Tibial nerve (tissue), 4 donors: ENCODE results near the gene LINGO1.
A peak's percentile ranks its signal among the peaks of the same experiment; 100 is the strongest.

Source experiments
- EP300 ChIP-seq, 2 donors: sonication (generic); formaldehyde crosslinking; IDR thresholded peaks; one replicate each; pipeline ENCODE4 v1.6.1; 2017; ENCODE audit warnings: antibody characterized with exemption in 2 of 2, mild to moderate bottlenecking in 1 of 2
- TF ChIP-seq, protein P1 (sequence below), 5 experiments: fragments of 200-600 bp in 3 of 5; fragments of 450-650 bp in 2 of 5; sonication (generic) in 3 of 5; IDR thresholded peaks; one replicate each; pipeline ENCODE4 v1.5.1; 2016 to 2019; ENCODE audit warnings: antibody characterized with exemption in 5 of 5, mild to moderate bottlenecking in 3 of 5, moderate library complexity in 2 of 5

GRCh38 chr15:77659350-77660321 is 26.9 kb upstream of the LINGO1 start:
- TF ChIP-seq, protein P1, sequence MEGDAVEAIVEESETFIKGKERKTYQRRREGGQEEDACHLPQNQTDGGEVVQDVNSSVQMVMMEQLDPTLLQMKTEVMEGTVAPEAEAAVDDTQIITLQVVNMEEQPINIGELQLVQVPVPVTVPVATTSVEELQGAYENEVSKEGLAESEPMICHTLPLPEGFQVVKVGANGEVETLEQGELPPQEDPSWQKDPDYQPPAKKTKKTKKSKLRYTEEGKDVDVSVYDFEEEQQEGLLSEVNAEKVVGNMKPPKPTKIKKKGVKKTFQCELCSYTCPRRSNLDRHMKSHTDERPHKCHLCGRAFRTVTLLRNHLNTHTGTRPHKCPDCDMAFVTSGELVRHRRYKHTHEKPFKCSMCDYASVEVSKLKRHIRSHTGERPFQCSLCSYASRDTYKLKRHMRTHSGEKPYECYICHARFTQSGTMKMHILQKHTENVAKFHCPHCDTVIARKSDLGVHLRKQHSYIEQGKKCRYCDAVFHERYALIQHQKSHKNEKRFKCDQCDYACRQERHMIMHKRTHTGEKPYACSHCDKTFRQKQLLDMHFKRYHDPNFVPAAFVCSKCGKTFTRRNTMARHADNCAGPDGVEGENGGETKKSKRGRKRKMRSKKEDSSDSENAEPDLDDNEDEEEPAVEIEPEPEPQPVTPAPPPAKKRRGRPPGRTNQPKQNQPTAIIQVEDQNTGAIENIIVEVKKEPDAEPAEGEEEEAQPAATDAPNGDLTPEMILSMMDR (IDR thresholded peaks at IDR 0.05) = peak in 1 of 5 experiments; percentile 29
- TF ChIP-seq EP300 (IDR thresholded peaks at IDR 0.05) = no peak
